ENCODE results near the gene ZNF22. TPM values are rescaled to one million over a fixed set of nuclear protein-coding genes. Genes with fewer than 3 reads are reported as not detected.

ZNF22 gene
- total RNA-seq, 1 experiment from 2014 or later: 60.8 TPM

GRCh38 chr10:44978213-44978569 lies 22.5 kb upstream of the ZNF22 start:
- Mint-ChIP-seq H3K27ac (ENCODE audit: unreplicated experiment) (peak overlapping the region; percentile 89), H3K4me1 (ENCODE audit: low read depth, unreplicated experiment) (peaks cover 48% of the 10 kb centered on the region), H3K9me3 (ENCODE audit: unreplicated experiment) (no peaks in the 10 kb centered on the region), H3K36me3 (ENCODE audit: insufficient read depth, unreplicated experiment) (peaks cover 27% of the 10 kb centered on the region), H3K27me3 (ENCODE audit: insufficient read depth, unreplicated experiment) (no peaks in the 10 kb centered on the region), H3K4me3 (ENCODE audit: unreplicated experiment) (peak overlapping the region; percentile 74)
- Histone ChIP-seq H3K9me3 (no peaks in the 10 kb centered on the region), H3K4me3 (ENCODE audit: low read depth, low read length) (peak overlapping the region; percentile 13; the same call in 1 of the 2 replicates), H3K4me1 (peaks cover 82% of the 10 kb centered on the region), H3K36me3 (ENCODE audit: control insufficient read depth, insufficient read depth, low read length) (no peaks in the 10 kb centered on the region), H3K27me3 (replicated peaks; ENCODE audit: control insufficient read depth, insufficient read depth, low read length) (no peaks in the 10 kb centered on the region)
- BruUV-seq (replicated peaks): TSS peak; percentile 82
- DNase-seq: no peak
- ChIA-PET CTCF (interaction anchor here (0.8 to 1.7 kb wide), 12 partner anchors 11 to 115 kb away, joined by 3 to 26 read pairs (median 6); partner anchors contain the start of gene RASSF4), POLR2A (interaction anchor here (1.1 to 2.0 kb wide), 8 partner anchors 12 to 46 kb away, joined by 4 to 28 read pairs (median 8); partner anchors contain the start of genes RASSF4 and ZNF22)
- TF ChIP-seq CTCF (IDR thresholded peaks at IDR 0.05; ENCODE audit: insufficient read depth in 1 of 2, low read depth in 1 of 2, low read length in 1 of 2, severe bottlenecking in 1 of 2, unreplicated experiment in 1 of 2): no peak
- intact Hi-C loops (cut with micrococcal nuclease; ENCODE audit: unreplicated experiment): loop anchor here (1.0 to 5.0 kb wide), 2 partner anchors 22 to 116 kb away; partner anchors contain the start of gene ZNF22

GRCh38 chr10:44978570-44979280 lies 22.0 kb upstream of the ZNF22 start, which contains the start of gene DEPP1:
DEPP1 (minus strand) TSS chr10:44978809; CDS start chr10:44978030, 779 bp downstream.
- no peaks in the 10 kb centered on the region for H3K27me3 ChIP-seq (replicated peaks; ENCODE audit: control insufficient read depth, insufficient read depth, low read length)
- H3K4me1 ChIP-seq: peaks cover 77% of the 10 kb centered on the region
- peak within 1 kb of the TSS; percentile 13; the same call in 1 of the 2 replicates for H3K4me3 ChIP-seq (ENCODE audit: low read depth, low read length)
- no TSS peak for BruUV-seq (replicated peaks)
- peak; percentile 97 to 98 for DNase-seq
- Mint-ChIP-seq H3K9me3 (ENCODE audit: unreplicated experiment) (no peaks in the 10 kb centered on the region), H3K36me3 (ENCODE audit: insufficient read depth, unreplicated experiment) (peaks cover 27% of the 10 kb centered on the region), H3K4me1 (ENCODE audit: low read depth, unreplicated experiment) (peaks cover 48% of the 10 kb centered on the region), H3K4me3 (ENCODE audit: unreplicated experiment) (peak within 1 kb of the TSS; percentile 74), H3K27me3 (ENCODE audit: insufficient read depth, unreplicated experiment) (no peaks in the 10 kb centered on the region), H3K27ac (ENCODE audit: unreplicated experiment) (peak within 1 kb of the TSS; percentile 89)
- peak in 1 of 2 experiments; percentile 24 for TF ChIP-seq CTCF (IDR thresholded peaks at IDR 0.05; ENCODE audit: insufficient read depth in 1 of 2, low read depth in 1 of 2, low read length in 1 of 2, severe bottlenecking in 1 of 2, unreplicated experiment in 1 of 2)
- ChIA-PET POLR2A (interaction anchor here (0.5 to 2.0 kb wide), 13 partner anchors 10 to 110 kb away, joined by 3 to 28 read pairs (median 6); partner anchors contain the start of genes RASSF4 and ZNF22), CTCF (interaction anchor here (0.8 to 1.7 kb wide), 13 partner anchors 11 to 116 kb away, joined by 3 to 26 read pairs (median 6); partner anchors contain the start of gene RASSF4)
- intact Hi-C loops (cut with micrococcal nuclease; ENCODE audit: unreplicated experiment): loop anchor here (1.0 to 5.0 kb wide), 2 partner anchors 22 to 116 kb away; partner anchors contain the start of gene ZNF22
- H3K36me3 ChIP-seq (ENCODE audit: control insufficient read depth, insufficient read depth, low read length): no peaks in the 10 kb centered on the region
- H3K9me3 ChIP-seq: no peaks in the 10 kb centered on the region
